H1 (cell line): Measurements from ENCODE around the gene PTPA. TPM values are rescaled to one million over a fixed set of nuclear protein-coding genes. Genes with fewer than 3 reads are reported as not detected.

Experiments
- CTCF ChIA-PET: fragments of 300-600 bp; sonication (Branson Sonifier 250); formaldehyde crosslinking; loops from one replicate; lab custom pipeline; 2021; ENCODE audit not compliant: partially characterized antibody; lab: Charles Lee
- POLR2A ChIA-PET: fragments of 300-600 bp; sonication (Branson Sonifier 250); formaldehyde crosslinking; loops from one replicate; lab custom pipeline; 2021; ENCODE audit warnings: inconsistent platforms; ENCODE audit not compliant: partially characterized antibody; lab: Charles Lee
- DNase-seq, 2 experiments: peaks; one replicate each; pipeline versions ENCODE4 v3.0.0 to v3.0.0-alpha.2; 2010 to 2022; ENCODE audit warnings: low spot score in 2 of 2, low read depth in 1 of 2, mixed read lengths in 1 of 2
- FAIRE-seq: peaks from 2 replicates; lab custom pipeline; 2011; peaks lifted over from hg19 to GRCh38; lab: Jason Lieb, UNC
- H2AFZ ChIP-seq: 2 replicates; pipeline ENCODE4 v1.8.1; 2012; ENCODE audit warnings: low read length, inconsistent platforms
- H2AK5ac ChIP-seq: 2 replicates; pipeline ENCODE4 v1.6.1; 2013; ENCODE audit warnings: low read depth, low read length
- H2BK120ac ChIP-seq: replicated peaks from 2 replicates; pipeline ENCODE3; 2013; ENCODE audit warnings: low read depth, low read length, inconsistent platforms
- H2BK12ac ChIP-seq: 2 replicates; pipeline ENCODE4 v1.6.1; 2013; ENCODE audit warnings: low read depth, low read length
- H2BK15ac ChIP-seq: 2 replicates; pipeline ENCODE4 v1.6.1; 2013; ENCODE audit warnings: low read length
- H2BK20ac ChIP-seq: 2 replicates; pipeline ENCODE4 v1.6.1; 2013; ENCODE audit warnings: low read length
- H2BK5ac ChIP-seq: 2 replicates; pipeline ENCODE4 v1.6.1; 2013; ENCODE audit warnings: low read depth, low read length
- H3K14ac ChIP-seq: 2 replicates; pipeline ENCODE4 v1.6.1; 2013; ENCODE audit warnings: inconsistent platforms; ENCODE audit not compliant: insufficient read length
- H3K18ac ChIP-seq: 2 replicates; pipeline ENCODE4 v1.6.1; 2013; ENCODE audit warnings: low read length; ENCODE audit errors: extremely low read depth
- H3K23ac ChIP-seq: 2 replicates; pipeline ENCODE4 v1.6.1; 2013; ENCODE audit warnings: inconsistent platforms; ENCODE audit not compliant: insufficient read length
- H3K23me2 ChIP-seq: 2 replicates; pipeline ENCODE4 v1.6.1; 2013; ENCODE audit warnings: low read depth, low read length
- H3K27ac ChIP-seq: 2 replicates; pipeline ENCODE4 v1.6.1; 2011; ENCODE audit warnings: low read depth, low read length, inconsistent platforms
- H3K27me3 ChIP-seq, 4 experiments: replicated peaks in 1 of 4; 1 replicate in 1 of 4; 2 replicates in 3 of 4; pipeline versions ENCODE4 v1.6.1 to v1.8.1; 2011 to 2013; ENCODE audit warnings: low read length in 3 of 4, mild to moderate bottlenecking in 3 of 4, inconsistent platforms in 2 of 4, mixed read lengths in 2 of 4, moderate library complexity in 1 of 4; ENCODE audit not compliant: control insufficient read depth in 3 of 4, insufficient read depth in 3 of 4; ENCODE audit errors: extremely low read depth in 1 of 4
- H3K36me3 ChIP-seq, 4 experiments: 2 replicates each; pipeline versions ENCODE4 v1.6.1 to v1.8.1; 2011 to 2013; ENCODE audit warnings: mild to moderate bottlenecking in 4 of 4, low read length in 3 of 4, moderate library complexity in 2 of 4, control low read depth in 1 of 4, inconsistent platforms in 1 of 4; ENCODE audit not compliant: insufficient read depth in 4 of 4, control insufficient read depth in 2 of 4
- H3K4ac ChIP-seq: replicated peaks from 2 replicates; pipeline ENCODE3; 2013; ENCODE audit warnings: low read length, low read depth, mixed read lengths, inconsistent platforms; ENCODE audit not compliant: insufficient read length
- H3K4me1 ChIP-seq, 4 experiments: replicated peaks in 1 of 4; 1 replicate in 1 of 4; 2 replicates in 3 of 4; pipeline versions ENCODE4 v1.6.1 to v1.8.1; 2011 to 2013; ENCODE audit warnings: low read length in 3 of 4, inconsistent platforms in 2 of 4, mixed read lengths in 1 of 4; ENCODE audit not compliant: insufficient read depth in 4 of 4, control insufficient read depth in 3 of 4
- H3K4me2 ChIP-seq, 2 experiments: 2 replicates each; pipeline versions ENCODE4 v1.6.1 to v1.8.1; 2011 to 2013; ENCODE audit warnings: low read depth in 2 of 2, low read length in 2 of 2, control low read depth in 1 of 2, inconsistent platforms in 1 of 2, mild to moderate bottlenecking in 1 of 2; ENCODE audit not compliant: insufficient read depth in 1 of 2
- H3K4me3 ChIP-seq, 4 experiments: fragments of 200-600, 300-600 bp in 1 of 4; sonication (generic), shearing (Covaris generic), sonication (Bioruptor Twin) in 1 of 4; 2 replicates each; pipeline versions ENCODE4 v1.5.1 to v1.8.1; 2011 to 2016; ENCODE audit warnings: low read length in 4 of 4, low read depth in 3 of 4, control low read depth in 2 of 4, inconsistent platforms in 2 of 4, mild to moderate bottlenecking in 2 of 4, mixed read lengths in 1 of 4, moderate library complexity in 1 of 4; ENCODE audit not compliant: insufficient read depth in 2 of 4; ENCODE audit errors: extremely low read depth in 1 of 4
- H3K56ac ChIP-seq: replicated peaks from 2 replicates; pipeline ENCODE3; 2013; ENCODE audit warnings: low read depth, mild to moderate bottlenecking, mixed read lengths, low read length, inconsistent platforms; ENCODE audit not compliant: insufficient read length
- H3K79me1 ChIP-seq: 2 replicates; pipeline ENCODE4 v1.6.1; 2013; ENCODE audit warnings: low read depth, low read length, control low read depth
- H3K79me2 ChIP-seq, 2 experiments: 2 replicates each; pipeline versions ENCODE4 v1.6.1 to v1.8.1; 2012 to 2013; ENCODE audit warnings: low read length in 2 of 2, mild to moderate bottlenecking in 2 of 2, inconsistent platforms in 1 of 2; ENCODE audit not compliant: insufficient read depth in 2 of 2, control insufficient read depth in 1 of 2
- H3K9ac ChIP-seq, 4 experiments: replicated peaks in 1 of 4; 1 replicate in 1 of 4; 2 replicates in 3 of 4; pipeline versions ENCODE4 v1.6.1 to v1.8.1; 2011 to 2013; ENCODE audit warnings: low read depth in 3 of 4, low read length in 3 of 4, control low read depth in 2 of 4, mild to moderate bottlenecking in 2 of 4, moderate library complexity in 2 of 4, inconsistent platforms in 1 of 4; ENCODE audit errors: extremely low read depth in 1 of 4
- H3K9me3 ChIP-seq, 2 experiments: 2 replicates each; pipeline versions ENCODE4 v1.6.1 to v1.8.1; 2012 to 2013; ENCODE audit warnings: mild to moderate bottlenecking in 2 of 2, moderate library complexity in 2 of 2, control low read depth in 1 of 2, inconsistent platforms in 1 of 2, low read depth in 1 of 2, low read length in 1 of 2, mixed read lengths in 1 of 2; ENCODE audit not compliant: insufficient read depth in 2 of 2
- H4K20me1 ChIP-seq, 2 experiments: replicated peaks in 1 of 2; 2 replicates each; pipeline versions ENCODE3 to v1.8.1; 2011 to 2013; ENCODE audit warnings: inconsistent platforms in 2 of 2, low read length in 2 of 2, mild to moderate bottlenecking in 1 of 2; ENCODE audit not compliant: insufficient read depth in 2 of 2, control insufficient read depth in 1 of 2
- H4K5ac ChIP-seq: 2 replicates; pipeline ENCODE4 v1.6.1; 2013; ENCODE audit warnings: low read length, low read depth, mixed read lengths, inconsistent platforms; ENCODE audit not compliant: insufficient read length
- H4K8ac ChIP-seq: 2 replicates; pipeline ENCODE4 v1.8.0; 2013; ENCODE audit warnings: mild to moderate bottlenecking, moderate library complexity, low read length, inconsistent platforms; ENCODE audit not compliant: insufficient read depth; ENCODE audit errors: extremely low read depth
- H4K91ac ChIP-seq: replicated peaks from 2 replicates; pipeline ENCODE3; 2013; ENCODE audit warnings: low read length, mixed read lengths, inconsistent platforms; ENCODE audit not compliant: insufficient read length
- BCL11A ChIP-seq, 2 experiments: IDR thresholded peaks; one replicate each; pipeline ENCODE4 v1.6.1; 2011; ENCODE audit warnings: low read depth in 2 of 2, low read length in 2 of 2, mild to moderate bottlenecking in 2 of 2
- BRCA1 ChIP-seq: IDR thresholded peaks from 2 replicates; pipeline ENCODE4 v1.6.1; 2012; ENCODE audit warnings: low read depth, low read length, improper control_type of control experiment
- CREB1 ChIP-seq: IDR thresholded peaks from 2 replicates; pipeline ENCODE4 v1.6.1; 2012; ENCODE audit warnings: inconsistent platforms
- EP300 ChIP-seq, 2 experiments: IDR thresholded peaks; 1 replicate in 1 of 2; 2 replicates in 1 of 2; pipeline ENCODE4 v1.6.1; 2011 to 2012; ENCODE audit warnings: low read depth in 2 of 2, low read length in 2 of 2, mild to moderate bottlenecking in 2 of 2, borderline replicate concordance in 1 of 2, inconsistent platforms in 1 of 2, moderate library complexity in 1 of 2
- EZH2 ChIP-seq: fragments of 200-600 bp; sonication (generic); IDR thresholded peaks from 2 replicates; pipeline ENCODE4 v1.7.1; 2012; ENCODE audit warnings: low read depth, mild to moderate bottlenecking, moderate library complexity, low read length, inconsistent platforms; ENCODE audit not compliant: severe bottlenecking
- FOSL1 ChIP-seq: IDR thresholded peaks from 2 replicates; pipeline ENCODE4 v1.6.1; 2011; ENCODE audit warnings: mild to moderate bottlenecking, low read depth, low read length, moderate library complexity; ENCODE audit not compliant: insufficient read depth
- KDM1A ChIP-seq: fragments of 200-600, 300-600 bp; sonication (generic); IDR thresholded peaks from 2 replicates; pipeline ENCODE4 v1.7.1; 2016; ENCODE audit warnings: mild to moderate bottlenecking, low read length, borderline replicate concordance
- RXRA ChIP-seq: IDR thresholded peaks from 2 replicates; pipeline ENCODE4 v1.6.1; 2011; ENCODE audit warnings: low read depth, mild to moderate bottlenecking, low read length, moderate library complexity; ENCODE audit not compliant: insufficient read depth
- SUZ12 ChIP-seq: fragments of 200-600 bp; sonication (generic); IDR thresholded peaks from 2 replicates; pipeline ENCODE4 v1.6.1; 2012; ENCODE audit warnings: mild to moderate bottlenecking, inconsistent platforms, low read length, moderate library complexity, mixed read lengths
- USF2 ChIP-seq: IDR thresholded peaks from 2 replicates; pipeline ENCODE4 v1.6.1; 2011; ENCODE audit warnings: low read length, improper control_type of control experiment
- WGBS, 2 experiments: shearing (Covaris generic) in 1 of 2; methylation state at CpG; one replicate each; pipeline versions ENCODE4 v1.1.6 to v1.1.7; 2013 to 2015; ENCODE audit warnings: low lambda C conversion rate in 2 of 2, mixed read lengths in 2 of 2, inconsistent platforms in 1 of 2, low coverage in 1 of 2, missing lambda C conversion rate in 1 of 2; ENCODE audit not compliant: insufficient replicate concordance in 2 of 2, insufficient coverage in 1 of 2, insufficient read length in 1 of 2; ENCODE audit errors: extremely low coverage in 1 of 2, missing lambda C conversion rate in 1 of 2; 5-methylcytosine and 5-hydroxymethylcytosine counted together
- polyA plus RNA-seq, 7 experiments: library from polyadenylated mRNA; depleted of rRNA in 3 of 7; stranded (reverse) in 5 of 7; unstranded in 2 of 7; fragments of >200 nt in 5 of 7; fragments of 200-250 nt in 2 of 7; gene quantifications; 1 replicate in 5 of 7; 2 replicates in 1 of 7; 4 replicates in 1 of 7; pipeline versions ENCODE4 v1.2.1 to v1.2.3, GENCODE V29; 2011 to 2013; ENCODE audit warnings: missing spikeins in 2 of 7, mixed read lengths in 2 of 7
- total RNA-seq: library from RNA; stranded (reverse); fragmentation: NEBNext Ultra II Directional; extraction: Animal tissue kit (Norgen Biotek cat#: 25700); gene quantifications from 2 replicates; pipeline ENCODE4 v1.2.1, GENCODE V29; 2021

Gene PTPA
- total and polyA plus RNA-seq, 2 of the 8 experiments (the other 6 are each of a cell fraction or from before 2014, with no cell fraction given): 114 to 145 TPM

GRCh38 chr9:129131300-129132145 is 20.3 kb downstream of the PTPA start:
- Histone ChIP-seq H3K4me2 (no peak overlapping the region), H3K36me3 (peaks cover 9 to 27% (median 14%) of the 10 kb centered on the region in 4 experiments), H3K9ac (no peak overlapping the region; a peak in 1 of 7 replicates), H4K91ac (no peak overlapping the region), H3K14ac (no peak overlapping the region), H4K8ac (no peak overlapping the region), H3K23ac (no peak overlapping the region), H4K5ac (no peak overlapping the region), H3K23me2 (no peaks in the 10 kb centered on the region), H2BK15ac (no peak overlapping the region), H2AK5ac (no peak overlapping the region), H3K27me3 (no peaks in the 10 kb centered on the region), H3K4me3 (no peak overlapping the region), H2BK20ac (no peak overlapping the region), H3K4ac (no peak overlapping the region), H3K4me1 (peaks cover 9 to 18% (median 11%) of the 10 kb centered on the region in 4 experiments; a peak in 6 of 7 replicates), H3K27ac (no peak overlapping the region), H3K9me3 (no peaks in the 10 kb centered on the region), H3K79me2 (peaks cover 0 to 7% of the 10 kb centered on the region in 2 experiments; a peak in 1 of 4 replicates), H4K20me1 (peaks cover 2 to 6% of the 10 kb centered on the region in 2 experiments), H2BK120ac (no peak overlapping the region), H3K56ac (no peak overlapping the region), H2AFZ (no peak overlapping the region), H3K79me1 (peaks cover 4% of the 10 kb centered on the region), H2BK12ac (no peak overlapping the region), H3K18ac (no peak overlapping the region), H2BK5ac (0 out of 2 replicates have a peak overlapping the region, but pooled peaks have one; percentile 1)
- FAIRE-seq (no peak), DNase-seq (peak in 1 of 2 experiments; percentile 97)
- CTCF ChIA-PET: interaction anchor here (0.5 to 36.8 kb wide), 71 partner anchors 8 to 1036 kb away, joined by 3 to 831 read pairs (median 3); partner anchors contain the start of genes C9orf50, CRAT, IER5L and NTMT1
- 45% methylated on average over 13 of the region's 13 CpGs; no CpG with 5 or more reads in 1 of the 2 experiments for WGBS, 2 experiments
- POLR2A ChIA-PET: interaction anchor here (0.8 to 4.1 kb wide), 8 partner anchors 8 to 351 kb away, joined by 3 to 21 read pairs (median 4); partner anchors contain the start of gene IER5L
- no peak for TF ChIP-seq FOSL1
- no peak for TF ChIP-seq BRCA1
- no peak for TF ChIP-seq USF2
- TF ChIP-seq EP300 (IDR thresholded peaks at IDR 0.05; ENCODE audit: borderline replicate concordance in 1 of 2, low read depth in 2 of 2, low read length in 2 of 2): no peak
- TF ChIP-seq BCL11A (IDR thresholded peaks at IDR 0.05; ENCODE audit: low read depth in 2 of 2, low read length in 2 of 2): no peak
- TF ChIP-seq KDM1A: no peak
- peak; percentile 55; the same call in 1 of the 2 replicates for TF ChIP-seq CREB1
- TF ChIP-seq EZH2: no peak
- TF ChIP-seq RXRA: no peak
- no peak for TF ChIP-seq SUZ12
